HepG2 (cell line): ENCODE data around the gene CSNK1E.

Experiments used
- CTCF ChIP-seq: sonication (generic); formaldehyde crosslinking; IDR thresholded peaks from 2 replicates; pipeline ENCODE4 v1.5.0; 2020; ENCODE audit warnings: mild to moderate bottlenecking, missing genetic modification reagents, moderate library complexity
- HNRNPK ChIP-seq: fragments of 200-400 bp; formaldehyde crosslinking; IDR thresholded peaks from 2 replicates; pipeline ENCODE4 v1.6.1; 2018; ENCODE audit warnings: low read length, low read depth, moderate library complexity, mild to moderate bottlenecking; ENCODE audit not compliant: poor library complexity, severe bottlenecking
- IKZF1 ChIP-seq: fragments of 450-650 bp; IDR thresholded peaks from 2 replicates; pipeline ENCODE4 v1.7.1; 2016
- PRDM15 ChIP-seq: sonication (generic); formaldehyde crosslinking; IDR thresholded peaks from 2 replicates; pipeline ENCODE4 v1.4.0; 2020; ENCODE audit warnings: missing genetic modification reagents
- SALL2 ChIP-seq: sonication (generic); formaldehyde crosslinking; IDR thresholded peaks from 2 replicates; pipeline ENCODE4 v1.8.1; 2023; ENCODE audit warnings: mild to moderate bottlenecking, missing genetic modification reagents, inconsistent platforms
- TBP ChIP-seq: sonication (generic); formaldehyde crosslinking; IDR thresholded peaks from 2 replicates; pipeline ENCODE4 v1.5.0; 2020; ENCODE audit warnings: missing genetic modification reagents
- ZNF143 ChIP-seq: sonication (generic); formaldehyde crosslinking; IDR thresholded peaks from 2 replicates; pipeline ENCODE4 v1.4.0; 2020; ENCODE audit warnings: missing genetic modification reagents
- ZNF652 ChIP-seq: IDR thresholded peaks from 2 replicates; pipeline ENCODE4 v1.6.1; 2016; ENCODE audit warnings: low read depth, borderline replicate concordance

DNA sequence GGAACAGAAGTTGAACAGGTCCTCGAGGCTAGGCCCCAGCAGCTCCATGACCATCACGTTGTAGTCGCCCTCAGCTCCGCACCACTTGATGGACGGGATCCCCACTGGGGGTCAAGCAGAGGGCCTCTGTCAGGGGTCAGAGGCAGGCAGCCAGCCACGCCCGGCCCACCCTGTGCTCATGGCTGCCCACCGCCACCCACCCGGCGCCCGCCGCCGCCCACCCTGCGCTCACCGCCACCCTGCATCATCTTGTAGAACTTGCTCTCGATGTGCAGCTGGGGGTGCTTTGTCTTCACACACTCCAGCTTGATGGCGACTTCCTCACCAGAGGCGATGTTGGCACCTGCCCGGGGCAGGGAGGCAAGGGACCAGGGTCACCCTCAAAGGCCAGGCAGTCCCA is 14.3 kb downstream of the CSNK1E start:
- TF ChIP-seq CTCF (no peak), ZNF143 (CRISPR knock-in tag) (no peak), ZNF652 (CRISPR knock-in tag) (no peak), IKZF1 (no peak), HNRNPK (no peak), SALL2 (CRISPR knock-in tag) (no peak), TBP (CRISPR knock-in tag) (no peak), PRDM15 (no peak)
